NCI-H2029 (cell line): ENCODE measurements around the gene TMEM39A.
A peak's percentile ranks its signal among the peaks of the same experiment; 100 is the strongest.

Source experiments
- DNase-seq: peaks from one replicate; lab custom pipeline; 2025; lab: John Stamatoyannopoulos, UW

The TMEM39A gene, protein sequence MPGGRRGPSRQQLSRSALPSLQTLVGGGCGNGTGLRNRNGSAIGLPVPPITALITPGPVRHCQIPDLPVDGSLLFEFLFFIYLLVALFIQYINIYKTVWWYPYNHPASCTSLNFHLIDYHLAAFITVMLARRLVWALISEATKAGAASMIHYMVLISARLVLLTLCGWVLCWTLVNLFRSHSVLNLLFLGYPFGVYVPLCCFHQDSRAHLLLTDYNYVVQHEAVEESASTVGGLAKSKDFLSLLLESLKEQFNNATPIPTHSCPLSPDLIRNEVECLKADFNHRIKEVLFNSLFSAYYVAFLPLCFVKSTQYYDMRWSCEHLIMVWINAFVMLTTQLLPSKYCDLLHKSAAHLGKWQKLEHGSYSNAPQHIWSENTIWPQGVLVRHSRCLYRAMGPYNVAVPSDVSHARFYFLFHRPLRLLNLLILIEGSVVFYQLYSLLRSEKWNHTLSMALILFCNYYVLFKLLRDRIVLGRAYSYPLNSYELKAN

GRCh38 chr3:119463171-119464169 is at the start of gene TMEM39A:
Gene TMEM39A (minus strand): TSS chr3:119463615. CDS start chr3:119462074, 1,541 bp downstream.
- peak; percentile 98 for DNase-seq

GRCh38 chr3:119510690-119511089 is 47.3 kb upstream of the TMEM39A start:
- no peak for DNase-seq

- no peak for DNase-seq
Observed at GRCh38 chr3:119508172-119508845, 44.9 kb upstream of the TMEM39A start.

GRCh38 chr3:119507404-119507803 is 44.0 kb upstream of the TMEM39A start:
- no peak for DNase-seq

GRCh38 chr3:119506631-119507030 is 43.2 kb upstream of the TMEM39A start:
- no peak for DNase-seq

DNA sequence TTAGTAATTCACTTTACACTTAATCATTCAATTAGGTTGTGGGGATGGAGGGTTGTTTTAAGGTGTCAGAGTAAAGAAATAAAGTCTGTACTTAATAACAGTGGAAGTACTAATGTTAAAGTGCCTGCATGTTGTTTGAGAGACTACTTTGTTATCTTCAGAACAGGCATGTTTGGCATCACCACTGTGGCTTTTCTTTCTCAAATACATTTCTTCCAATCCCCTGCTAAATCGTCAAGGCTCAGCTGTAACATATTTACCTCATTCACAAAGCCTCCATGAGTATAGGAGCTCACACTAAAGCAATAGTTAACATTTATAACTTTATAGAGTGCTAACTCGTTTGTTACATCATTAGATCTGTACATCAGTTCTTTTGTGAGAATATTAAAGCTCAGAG is 37.5 kb upstream of the TMEM39A start:
- DNase-seq = no peak

- no peak for DNase-seq
Observed at GRCh38 chr3:119500265-119500664, 36.9 kb upstream of the TMEM39A start.

DNA sequence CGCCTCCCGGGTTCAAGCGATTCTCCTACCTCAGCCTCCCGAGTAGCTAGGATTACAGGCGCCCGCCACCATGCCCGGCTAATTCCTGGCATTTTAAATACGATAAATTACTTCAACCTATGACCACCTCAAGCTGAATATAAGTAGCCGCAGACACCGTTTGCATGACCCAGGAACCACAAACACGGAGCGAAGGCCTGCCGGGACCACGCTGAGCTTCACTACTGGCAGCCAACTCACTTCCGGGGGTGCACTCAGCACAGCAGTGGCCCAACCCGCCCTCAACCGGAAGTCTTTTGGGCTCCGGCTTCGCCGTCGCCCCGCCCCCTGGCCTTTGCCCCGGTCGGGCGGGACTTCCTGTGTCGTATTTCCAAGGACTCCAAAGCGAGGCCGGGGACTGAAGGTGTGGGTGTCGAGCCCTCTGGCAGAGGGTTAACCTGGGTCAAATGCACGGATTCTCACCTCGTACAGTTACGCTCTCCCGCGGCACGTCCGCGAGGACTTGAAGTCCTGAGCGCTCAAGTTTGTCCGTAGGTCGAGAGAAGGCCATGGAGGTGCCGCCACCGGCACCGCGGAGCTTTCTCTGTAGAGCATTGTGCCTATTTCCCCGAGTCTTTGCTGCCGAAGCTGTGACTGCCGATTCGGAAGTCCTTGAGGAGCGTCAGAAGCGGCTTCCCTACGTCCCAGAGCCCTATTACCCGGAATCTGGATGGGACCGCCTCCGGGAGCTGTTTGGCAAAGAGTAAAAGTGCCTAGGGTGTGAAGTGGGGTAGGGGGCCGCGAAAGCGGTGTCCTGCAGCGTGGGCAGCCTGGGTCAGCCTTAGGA is 35.0 kb upstream of the TMEM39A start, which contains the start of gene TIMMDC1:
TSS of gene TIMMDC1 (plus strand) at position 362 of the 826 bp plus-strand sequence. CDS start at position 549, 187 bp downstream.
- DNase-seq = peak; percentile 97

DNA sequence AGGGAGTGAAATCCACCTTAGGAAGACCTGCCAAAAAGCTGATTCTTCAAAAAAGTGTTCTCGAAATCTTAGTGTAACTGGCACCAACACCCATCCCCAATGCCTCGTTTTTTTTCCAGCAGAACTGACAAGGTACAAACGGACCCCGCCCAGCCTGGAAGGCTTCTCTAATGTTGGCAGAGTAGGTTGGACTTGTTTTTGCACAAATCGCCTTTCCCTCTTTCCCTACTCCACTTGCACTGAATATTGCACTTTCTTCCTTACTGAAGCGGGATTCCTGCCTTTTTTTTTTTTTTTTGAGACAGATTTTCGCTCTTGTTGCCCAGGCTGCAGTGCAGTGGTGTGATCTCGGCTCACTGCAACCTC is 34.4 kb upstream of the TMEM39A start:
- DNase-seq = no peak

DNA sequence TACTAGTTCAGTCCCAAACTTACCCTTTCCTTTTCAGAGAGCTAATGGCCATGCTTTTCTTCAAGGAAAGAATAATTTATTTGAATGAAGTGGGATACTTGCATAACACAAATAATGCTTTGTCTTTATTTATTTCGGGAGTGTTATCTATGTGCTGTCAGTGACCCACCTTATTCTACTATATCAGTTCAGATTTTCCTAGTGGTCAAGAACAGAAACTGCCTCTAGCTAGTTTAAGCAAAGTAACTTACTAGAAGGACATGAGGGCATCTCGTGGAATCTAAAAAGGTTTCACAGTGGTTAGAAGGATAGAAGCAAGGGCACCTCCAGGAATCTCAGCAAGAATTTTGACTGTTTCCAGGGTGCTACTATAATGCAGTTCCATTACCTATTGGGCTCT is 31.2 kb upstream of the TMEM39A start:
- no peak for DNase-seq

- no peak for DNase-seq
Observed at GRCh38 chr3:119492810-119493209, 29.4 kb upstream of the TMEM39A start.

DNA sequence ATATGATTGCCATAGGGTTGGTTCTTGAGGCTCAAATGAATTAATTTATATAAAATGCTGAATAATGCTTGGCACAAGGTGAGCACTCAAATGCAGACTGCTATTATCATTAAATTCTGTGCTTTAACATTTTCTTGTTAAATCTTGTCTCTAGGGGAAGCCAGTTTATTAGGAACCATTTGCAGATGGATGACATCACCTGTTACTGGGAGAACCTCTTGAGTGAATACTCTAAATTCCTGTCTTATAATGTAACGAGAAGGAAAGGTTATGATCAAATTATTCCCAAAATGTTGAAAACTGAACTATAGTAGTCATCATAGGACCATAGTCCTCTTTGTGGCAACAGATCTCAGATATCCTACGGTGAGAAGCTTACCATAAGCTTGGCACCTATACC is 28.7 kb upstream of the TMEM39A start:
- DNase-seq = no peak

DNA sequence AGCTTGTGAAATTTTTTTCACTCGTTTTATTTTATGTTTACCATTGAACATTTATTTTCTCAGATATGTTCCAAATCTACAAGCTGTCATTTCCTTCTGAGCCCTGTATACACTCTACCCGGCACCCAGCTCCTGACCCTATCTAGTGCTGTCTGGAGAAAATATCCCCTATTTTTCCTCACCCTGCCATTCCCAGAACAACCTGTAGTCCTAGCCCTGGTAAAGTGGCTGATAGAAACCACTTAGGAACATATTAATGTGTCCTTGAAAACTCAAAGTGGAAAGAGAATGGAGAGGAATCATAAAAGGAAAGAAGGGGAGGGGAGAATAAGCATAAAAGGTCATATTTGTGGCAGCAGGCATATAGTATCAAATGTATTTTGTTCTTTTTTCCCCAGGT is 26.7 kb upstream of the TMEM39A start:
- no peak for DNase-seq

DNA sequence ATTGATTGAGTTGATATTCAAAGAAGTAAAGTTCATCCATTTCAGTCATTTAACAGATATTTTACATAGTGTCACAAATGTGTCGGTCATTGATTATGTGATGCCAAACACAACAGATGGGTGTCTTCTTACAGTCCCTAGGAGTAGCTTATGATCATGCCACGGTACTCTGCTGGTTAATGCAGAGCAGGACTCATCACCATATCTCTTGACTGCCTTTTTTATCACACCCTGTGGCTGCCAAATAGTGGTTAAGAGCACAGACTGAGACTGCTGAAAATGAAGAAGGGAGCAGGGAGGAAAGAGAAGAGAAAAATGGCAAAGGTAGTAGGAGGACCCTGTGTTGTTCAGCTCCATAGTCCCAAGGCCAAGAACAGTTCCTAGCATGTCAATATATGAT is 22.1 kb upstream of the TMEM39A start:
- no peak for DNase-seq

DNA sequence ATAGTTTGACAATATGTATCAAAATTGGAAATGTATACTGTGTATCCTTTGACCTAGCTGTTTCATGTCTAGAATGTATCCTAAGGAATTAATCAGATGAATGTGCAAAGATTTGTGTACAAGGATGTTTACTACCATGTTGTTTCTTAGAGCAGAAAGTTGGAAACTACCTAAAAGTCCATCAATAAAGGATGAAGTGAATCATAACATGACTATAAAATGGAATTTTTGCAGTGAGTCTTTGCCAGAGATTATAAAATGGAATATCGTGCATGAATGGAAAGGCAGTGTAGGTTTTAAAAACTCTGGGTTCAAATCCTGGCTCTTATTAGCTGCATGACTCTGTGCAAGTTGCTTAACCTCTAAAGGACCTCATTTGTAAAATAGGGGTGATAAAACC is 19.7 kb upstream of the TMEM39A start:
- no peak for DNase-seq

DNA sequence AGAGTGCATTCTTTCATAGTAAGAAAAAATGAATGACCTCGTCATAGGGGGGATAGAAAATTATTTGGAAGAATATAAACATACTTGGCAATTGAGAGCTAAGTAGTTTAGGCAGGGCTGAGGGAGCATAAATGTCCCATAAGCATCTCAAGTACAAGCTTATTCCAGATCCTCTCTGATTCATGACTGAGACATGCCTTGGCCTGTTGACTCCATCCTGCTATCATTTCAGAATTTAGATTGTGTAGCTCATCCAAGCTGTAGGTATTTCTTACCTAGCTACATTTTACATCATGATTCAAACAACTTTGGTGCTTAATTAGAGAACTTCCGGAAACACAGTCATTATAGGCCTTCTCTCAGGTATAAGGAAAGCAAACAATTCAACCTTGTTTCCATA is 17.7 kb upstream of the TMEM39A start:
- no peak for DNase-seq

GRCh38 chr3:119470866-119471265 is 7.5 kb upstream of the TMEM39A start:
- no peak for DNase-seq

DNA sequence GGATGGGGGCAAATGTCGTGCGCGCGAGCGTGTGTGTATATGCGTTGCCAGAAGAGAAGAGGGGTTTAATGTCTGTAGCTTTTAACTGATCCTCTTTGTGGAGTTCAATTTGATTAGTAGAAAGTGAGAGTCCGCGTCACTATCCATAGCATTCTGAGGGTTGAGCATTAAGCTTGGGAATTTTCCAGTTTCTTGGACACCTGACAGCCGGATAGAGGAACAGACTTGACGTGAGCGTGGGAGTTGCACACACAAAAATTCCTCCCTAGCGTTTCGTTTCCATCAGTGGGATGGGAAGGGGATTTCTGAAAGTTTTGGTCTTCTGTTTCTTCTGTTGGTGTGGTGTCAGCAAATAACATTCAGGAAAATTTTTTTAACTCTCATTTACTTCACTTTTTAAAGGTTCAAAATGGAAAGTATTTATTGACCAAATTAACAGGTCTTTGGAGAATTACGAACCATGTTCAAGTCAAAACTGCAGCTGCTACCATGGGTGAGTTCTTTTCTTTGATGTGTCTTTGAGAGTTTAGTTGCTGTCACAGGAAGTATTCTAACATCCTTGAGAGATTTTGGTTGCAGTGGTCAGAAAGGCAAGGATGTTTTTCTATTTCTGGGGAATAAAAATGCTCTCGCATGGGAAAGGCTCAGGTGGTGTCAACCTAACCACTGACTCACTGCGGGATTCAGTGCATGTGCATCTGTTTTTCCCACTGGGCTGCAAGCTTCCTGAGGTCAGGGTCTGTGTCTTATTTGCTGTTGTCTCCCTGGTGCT is 6.2 kb upstream of the TMEM39A start:
- DNase-seq = peak; percentile 46

- DNase-seq = no peak
Observed at GRCh38 chr3:119468041-119468440, 4.6 kb upstream of the TMEM39A start.

- DNase-seq = no peak
Observed at GRCh38 chr3:119457246-119457645, 6.2 kb downstream of the TMEM39A start.
